Esophagus (tissue), 2 donors: ENCODE results near the gene GNG7. TPM values are rescaled to one million over a fixed set of nuclear protein-coding genes. Genes with fewer than 3 reads are reported as not detected.
"Not testable (repeated sequence)": the region's sequence is repeated elsewhere in the genome, so short reads cannot be mapped to it uniquely, and the experiment has no call there.

Source experiments
- H3K27ac ChIP-seq, 2 donors: one replicate each; pipeline ENCODE4 v1.5.1; 2013; ENCODE audit warnings: low read depth in 2 of 2, mild to moderate bottlenecking in 2 of 2, inconsistent platforms in 1 of 2, low read length in 1 of 2, moderate library complexity in 1 of 2
- H3K27me3 ChIP-seq, 2 donors: one replicate each; pipeline ENCODE4 v1.6.1; 2013; ENCODE audit warnings: low read length in 2 of 2, control low read depth in 1 of 2, mild to moderate bottlenecking in 1 of 2; ENCODE audit not compliant: insufficient read depth in 2 of 2, control insufficient read depth in 1 of 2
- H3K36me3 ChIP-seq, 2 donors: one replicate each; pipeline ENCODE4 v1.6.1; 2013; ENCODE audit warnings: low read length in 1 of 2; ENCODE audit not compliant: control insufficient read depth in 2 of 2, insufficient read depth in 2 of 2
- H3K4me1 ChIP-seq, 2 donors: one replicate each; pipeline ENCODE4 v1.6.1; 2013; ENCODE audit warnings: low read length in 1 of 2; ENCODE audit not compliant: control insufficient read depth in 2 of 2, insufficient read depth in 2 of 2
- H3K4me3 ChIP-seq, 2 donors: one replicate each; pipeline ENCODE4 v1.5.1; 2013; ENCODE audit warnings: low read length in 2 of 2, mild to moderate bottlenecking in 2 of 2, low read depth in 1 of 2, moderate library complexity in 1 of 2
- H3K9me3 ChIP-seq, 2 donors: one replicate each; pipeline ENCODE4 v1.6.1; 2013; ENCODE audit warnings: mild to moderate bottlenecking in 2 of 2, low read depth in 1 of 2, low read length in 1 of 2, moderate library complexity in 1 of 2; ENCODE audit not compliant: control insufficient read depth in 2 of 2, insufficient read depth in 1 of 2
- WGBS, 2 donors: extraction: QIAGEN DNeasy Blood & Tissue Kit; methylation state at CpG; one replicate each; pipeline ENCODE4 v1.1.7; 2013; 5-methylcytosine and 5-hydroxymethylcytosine counted together
- polyA plus RNA-seq, 2 donors: library from polyadenylated mRNA; stranded (reverse); fragments of 200-250 nt; gene quantifications; one replicate each; pipeline ENCODE4 v1.2.3, GENCODE V29; 2013
- donor health status: healthy with polysubstance abuse.
- donor health status: Bipolar disorder and iron deficiency.

The GNG7 gene
- polyA plus RNA-seq, 2 donors: 1.2 to 2.4 TPM

DNA sequence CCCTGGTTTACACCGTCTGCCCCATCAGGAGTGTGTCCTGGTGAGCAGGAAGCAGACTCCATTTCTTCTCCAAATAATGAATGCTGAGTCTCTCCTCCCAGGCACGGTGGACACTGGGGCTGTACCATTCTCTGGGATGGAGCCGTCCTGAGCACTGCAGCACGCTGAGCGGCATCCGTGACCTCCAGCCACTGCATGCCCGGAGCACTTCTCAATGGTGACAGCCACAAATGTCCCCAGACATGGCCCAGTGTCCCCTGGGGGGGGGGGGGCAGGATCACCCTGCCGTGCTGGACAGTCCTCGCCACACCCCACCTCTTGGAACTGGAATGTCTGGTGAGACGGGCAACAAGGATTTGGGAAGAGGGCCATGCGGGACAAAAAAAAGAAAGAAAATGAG lies 37.4 kb downstream of the GNG7 start:
- H3K9me3 ChIP-seq: peaks cover 0 to 3% of the 10 kb centered on the region in 2 donors
- H3K27me3 ChIP-seq: no peaks in the 10 kb centered on the region
- 89 to 90% methylated on average over 11 of the region's 11 CpGs for WGBS, 2 donors
- peaks cover 0 to 4% of the 10 kb centered on the region in 2 donors for H3K4me1 ChIP-seq
- H3K4me3 ChIP-seq: no peak overlapping the region
- no peaks in the 10 kb centered on the region for H3K36me3 ChIP-seq
- no peak overlapping the region for H3K27ac ChIP-seq

DNA sequence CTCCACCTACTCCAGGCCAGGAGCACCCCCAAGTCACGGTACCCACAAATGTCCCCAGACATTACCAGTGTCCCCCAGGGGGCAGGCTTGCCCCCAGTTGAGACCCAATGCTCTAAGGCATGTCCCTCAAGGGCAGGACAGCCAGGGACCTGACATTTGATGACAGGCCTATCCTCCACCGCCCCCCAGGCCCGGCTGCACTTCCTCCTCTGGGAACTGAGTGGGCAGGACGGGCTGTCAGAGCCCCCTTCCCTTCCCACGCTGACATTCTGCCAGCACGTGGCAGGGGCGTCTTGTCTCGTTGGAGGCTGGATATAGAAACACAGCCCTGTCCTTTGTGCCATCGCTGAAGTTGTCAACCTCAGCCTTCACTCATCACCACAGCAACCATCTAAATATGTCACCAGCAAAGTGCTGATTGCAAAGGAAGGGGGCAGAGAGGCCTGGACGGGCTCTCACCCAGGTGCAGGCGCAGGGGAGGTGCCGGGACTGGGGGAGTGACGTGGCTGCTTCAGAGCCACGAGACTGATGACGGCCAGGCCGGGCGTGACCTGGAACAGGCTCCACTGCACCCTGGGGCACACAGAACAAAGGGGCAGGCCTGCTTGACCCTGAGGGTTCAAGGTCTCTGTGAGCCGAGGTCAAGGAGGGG lies 38.4 kb downstream of the GNG7 start:
- WGBS, 2 donors: 57 to 63% methylated on average over 17 to 18 of the region's 18 CpGs
- H3K36me3 ChIP-seq: no peaks in the 10 kb centered on the region
- no peaks in the 10 kb centered on the region for H3K27me3 ChIP-seq
- no peak overlapping the region for H3K27ac ChIP-seq
- H3K9me3 ChIP-seq: peaks cover 0 to 3% of the 10 kb centered on the region in 2 donors
- peaks cover 0 to 4% of the 10 kb centered on the region in 2 donors for H3K4me1 ChIP-seq
- H3K4me3 ChIP-seq: no peak overlapping the region

DNA sequence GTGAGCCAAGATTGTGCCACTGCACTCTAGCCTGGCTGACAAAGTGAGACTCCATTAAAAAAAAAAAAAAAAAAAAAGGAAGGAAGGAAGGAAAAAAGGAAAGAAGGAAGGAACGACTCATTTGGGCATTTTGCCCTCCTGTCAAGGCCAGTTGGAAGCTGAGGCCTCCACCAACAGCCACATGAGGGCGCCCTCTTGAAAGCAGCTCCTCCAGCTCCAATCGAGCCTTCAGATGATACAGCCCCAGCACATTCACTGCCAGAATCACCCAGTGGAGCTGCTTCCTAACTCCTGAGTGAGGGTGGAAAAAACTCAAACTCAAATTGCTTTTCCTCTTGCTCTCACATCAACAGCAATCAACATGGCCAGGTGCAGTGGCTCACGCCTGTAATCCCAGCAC lies 40.9 kb downstream of the GNG7 start:
- 73 to 87% methylated on average over 4 of the region's 4 CpGs for WGBS, 2 donors
- no peak overlapping the region for H3K27ac ChIP-seq
- H3K9me3 ChIP-seq: peaks cover 0 to 3% of the 10 kb centered on the region in 2 donors
- H3K4me3 ChIP-seq: no peak overlapping the region
- no peaks in the 10 kb centered on the region for H3K27me3 ChIP-seq
- H3K36me3 ChIP-seq: no peaks in the 10 kb centered on the region
- H3K4me1 ChIP-seq: peaks cover 0 to 4% of the 10 kb centered on the region in 2 donors

DNA sequence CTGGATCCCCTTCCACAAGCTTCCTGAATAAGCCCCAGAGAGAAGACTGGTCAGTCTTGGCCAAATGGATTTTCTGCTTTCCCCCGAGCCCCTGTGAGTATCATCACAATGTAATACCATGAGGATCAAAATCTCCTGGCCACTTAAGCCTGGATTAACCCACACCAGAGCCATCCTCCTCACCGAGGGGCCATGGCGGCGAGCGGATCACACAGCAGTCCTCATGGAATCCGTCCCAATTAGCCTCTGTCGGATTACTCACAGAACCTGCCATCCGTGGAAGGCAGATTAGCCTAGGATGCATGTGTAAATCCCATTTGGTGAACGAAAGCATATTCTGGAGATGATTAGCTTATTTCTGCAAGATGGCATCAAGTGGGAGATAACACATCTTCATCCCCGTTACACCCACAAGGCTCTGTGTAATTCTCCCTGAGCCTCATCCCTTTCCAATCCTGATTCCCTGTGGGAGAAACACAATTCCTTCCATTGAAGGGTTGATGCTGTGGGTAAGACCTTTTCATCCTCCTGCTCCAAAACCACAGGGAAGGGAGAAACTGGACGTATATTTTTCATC lies 42.5 kb downstream of the GNG7 start:
- no peaks in the 10 kb centered on the region for H3K36me3 ChIP-seq
- H3K4me1 ChIP-seq: peaks cover 0 to 4% of the 10 kb centered on the region in 2 donors
- peaks cover 0 to 3% of the 10 kb centered on the region in 2 donors for H3K9me3 ChIP-seq
- no peak overlapping the region for H3K27ac ChIP-seq
- no peak overlapping the region for H3K4me3 ChIP-seq
- 80 to 84% methylated on average over 11 of the region's 11 CpGs for WGBS, 2 donors
- H3K27me3 ChIP-seq: no peaks in the 10 kb centered on the region

DNA sequence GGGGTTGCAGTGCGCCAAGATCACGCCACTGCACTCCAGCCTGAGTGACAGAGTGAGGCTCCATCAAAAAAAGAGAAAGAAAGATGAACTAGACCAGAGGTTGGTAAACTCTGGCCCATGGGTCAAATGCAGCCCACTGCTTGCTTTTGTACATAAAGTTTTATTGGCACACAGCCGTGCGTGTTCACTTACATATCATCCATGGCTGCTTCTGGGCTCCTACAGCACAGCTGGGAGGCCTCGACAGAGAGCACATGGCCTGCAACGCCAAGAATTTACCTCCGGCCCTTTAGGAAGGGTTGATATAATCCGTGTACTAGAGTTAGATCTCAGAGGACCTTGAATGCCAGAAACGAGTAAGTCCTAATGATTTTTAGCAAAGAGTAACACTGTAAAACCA lies 46.0 kb downstream of the GNG7 start:
- H3K27me3 ChIP-seq: peaks cover 0 to 2% of the 10 kb centered on the region in 2 donors
- H3K36me3 ChIP-seq: no peaks in the 10 kb centered on the region
- H3K4me3 ChIP-seq: no peak overlapping the region
- peaks cover 0 to 2% of the 10 kb centered on the region in 2 donors for H3K4me1 ChIP-seq
- H3K27ac ChIP-seq: no peak overlapping the region
- WGBS, 2 donors: 85 to 87% methylated on average over 9 of the region's 9 CpGs
- H3K9me3 ChIP-seq: no peaks in the 10 kb centered on the region

DNA sequence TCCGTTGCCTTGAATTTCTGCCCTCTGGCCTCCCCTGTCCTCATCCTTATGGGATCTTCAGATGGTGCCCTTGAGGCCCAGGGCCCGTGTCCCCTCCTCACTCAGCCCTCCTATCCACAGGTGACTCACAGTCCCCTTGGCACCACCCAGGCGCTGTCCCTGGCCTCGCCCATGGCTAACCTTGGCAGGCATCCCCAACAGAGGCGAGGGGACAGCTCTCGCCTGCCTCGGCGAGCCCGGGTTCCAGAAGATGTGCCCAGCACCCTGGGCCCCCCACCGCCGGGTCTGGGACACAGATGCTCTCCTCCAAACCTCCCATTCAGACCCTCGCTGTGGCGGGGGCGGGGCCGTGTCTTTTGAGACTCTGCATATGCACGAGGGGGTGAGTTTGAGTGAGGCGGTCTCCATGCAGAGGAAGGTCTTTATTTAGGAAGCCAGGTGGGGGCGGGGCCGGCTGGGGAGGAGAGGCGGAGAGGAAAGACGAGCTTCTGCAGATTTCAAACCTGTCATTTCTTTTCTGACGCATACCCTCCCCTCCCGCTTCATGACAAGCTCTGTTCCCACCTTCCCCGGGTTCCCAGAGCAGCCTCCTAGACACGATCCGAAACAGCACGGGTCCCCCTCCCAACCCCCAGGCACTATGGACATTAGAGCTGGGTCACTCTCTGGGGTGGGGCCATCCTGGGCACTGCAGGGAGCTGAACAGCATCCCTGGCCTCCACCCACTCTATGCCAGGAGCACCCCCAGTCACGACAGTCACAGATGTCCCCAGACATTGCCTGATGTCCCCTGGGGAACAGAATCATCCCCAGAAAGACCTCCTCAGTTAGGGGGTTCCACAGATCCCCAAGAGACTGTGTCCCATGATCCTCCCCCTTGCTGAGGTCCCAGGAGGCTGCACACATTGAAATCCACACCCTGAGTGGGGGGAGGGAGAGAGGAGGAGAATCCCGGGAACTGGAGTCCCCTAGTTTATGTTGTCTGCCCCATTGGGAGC lies 48.5 kb downstream of the GNG7 start:
- Histone ChIP-seq H3K4me3 (no peak overlapping the region), H3K9me3 (no peaks in the 10 kb centered on the region), H3K36me3 (no peaks in the 10 kb centered on the region), H3K4me1 (peaks cover 0 to 2% of the 10 kb centered on the region in 2 donors), H3K27me3 (peaks cover 0 to 2% of the 10 kb centered on the region in 2 donors), H3K27ac (no peak overlapping the region)
- 31 to 44% methylated on average over 29 of the region's 29 CpGs for WGBS, 2 donors

DNA sequence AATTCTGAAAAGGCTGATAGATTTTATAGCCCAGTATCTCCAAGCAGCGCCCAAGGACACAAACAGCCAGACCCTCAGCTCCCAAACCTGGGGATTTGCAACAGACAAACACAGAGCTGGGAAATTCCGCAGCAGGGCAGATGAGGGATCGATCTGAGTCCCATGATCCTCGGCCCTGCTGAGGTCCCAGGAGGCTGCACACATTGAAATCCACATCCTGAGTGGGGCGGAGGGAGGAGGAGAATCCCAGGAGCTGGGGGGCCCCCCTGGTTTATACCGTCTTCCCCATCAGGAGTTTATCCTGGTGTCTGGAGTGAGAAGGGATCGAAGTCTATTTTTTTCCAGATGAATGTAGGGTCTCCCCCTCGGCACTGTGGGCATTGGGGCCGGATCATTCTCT lies 49.3 kb downstream of the GNG7 start:
- Histone ChIP-seq H3K9me3 (no peaks in the 10 kb centered on the region), H3K27me3 (peaks cover 0 to 2% of the 10 kb centered on the region in 2 donors), H3K4me1 (peaks cover 0 to 2% of the 10 kb centered on the region in 2 donors), H3K36me3 (no peaks in the 10 kb centered on the region), H3K4me3 (no peak overlapping the region), H3K27ac (no peak overlapping the region)
- 59 to 73% methylated on average over 9 of the region's 9 CpGs for WGBS, 2 donors

DNA sequence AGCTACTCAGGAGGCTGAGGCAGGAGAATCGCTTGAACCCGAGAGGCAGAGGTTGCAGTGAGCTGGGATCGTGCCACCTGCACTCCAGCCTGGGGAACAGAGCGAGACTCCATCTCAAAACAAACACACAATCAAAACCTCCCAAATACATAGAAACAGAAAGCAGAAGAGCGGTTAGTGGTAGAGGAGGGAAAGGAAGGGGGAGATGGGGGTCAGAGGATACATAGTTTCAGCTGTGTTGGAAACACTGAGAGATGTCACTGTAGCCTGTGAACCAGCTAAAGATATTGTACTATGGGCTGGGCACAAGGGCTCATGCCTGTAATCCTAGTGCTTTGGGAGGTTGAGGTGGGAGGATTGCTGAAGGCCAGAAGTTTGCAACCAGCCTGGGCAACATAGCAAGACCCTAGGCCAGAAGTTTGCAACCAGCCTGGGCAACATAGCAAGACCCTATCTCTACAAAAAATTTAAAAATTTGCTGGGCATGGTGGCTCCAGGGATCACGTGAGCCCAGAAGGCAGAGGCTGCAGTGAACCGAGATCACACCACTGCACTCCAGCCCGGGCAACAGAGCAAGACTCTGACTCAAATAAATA lies 49.9 kb downstream of the GNG7 start:
- 80 to 89% methylated on average over 8 of the region's 8 CpGs for WGBS, 2 donors
- Histone ChIP-seq H3K27me3 (peaks cover 0 to 2% of the 10 kb centered on the region in 2 donors), H3K4me3 (no peak overlapping the region), H3K27ac (no peak overlapping the region), H3K36me3 (no peaks in the 10 kb centered on the region), H3K4me1 (peaks cover 0 to 2% of the 10 kb centered on the region in 2 donors), H3K9me3 (no peaks in the 10 kb centered on the region)

DNA sequence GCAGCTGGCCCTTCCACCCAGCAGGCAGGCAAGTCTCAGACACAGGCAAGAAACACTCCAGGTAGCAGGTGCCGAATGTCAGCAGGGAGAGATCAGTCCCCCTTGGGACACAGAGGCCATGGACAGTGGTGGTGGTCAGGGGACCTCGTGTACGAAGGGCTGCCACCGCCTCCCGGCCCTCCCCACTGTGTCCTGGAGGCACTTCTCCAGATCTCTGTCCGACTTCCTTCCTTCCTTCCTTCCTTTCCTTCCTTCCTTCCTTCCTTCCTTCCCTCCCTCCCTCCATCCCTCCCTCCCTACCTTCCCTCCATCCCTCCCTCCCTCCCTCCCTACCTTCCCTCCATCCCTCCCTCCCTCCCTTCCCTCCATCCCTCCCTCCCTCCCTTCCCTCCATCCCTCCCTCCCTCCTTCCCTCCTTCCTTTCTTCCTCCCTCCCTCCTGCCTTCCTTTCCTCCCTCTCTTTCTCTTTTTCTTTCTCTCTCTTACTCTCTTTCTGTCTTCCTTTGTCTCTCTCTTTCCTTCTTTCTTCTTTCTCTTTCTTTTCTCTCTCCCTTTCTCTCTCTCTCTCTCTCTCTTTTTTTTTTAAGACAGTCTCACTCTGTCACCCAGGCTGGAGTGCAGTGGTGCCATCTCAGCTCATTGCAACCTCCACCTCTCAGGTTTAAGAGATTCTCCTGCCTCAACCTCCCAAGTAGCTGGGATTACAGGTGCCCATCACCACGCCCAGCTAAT lies 51.3 kb downstream of the GNG7 start:
- peak overlapping the region; percentile 32 to 45 for H3K27ac ChIP-seq
- H3K4me3 ChIP-seq, H3K9me3 ChIP-seq, H3K36me3 ChIP-seq, H3K4me1 ChIP-seq, H3K27me3 ChIP-seq: not testable (repeated sequence)
- WGBS, 2 donors: 68 to 72% methylated on average over 3 to 7 of the region's 7 CpGs
